ENCODE results near the gene OLFM3. TPM values are rescaled to one million over a fixed set of nuclear protein-coding genes. Genes with fewer than 3 reads are reported as not detected.

The OLFM3 gene
- total RNA-seq, 4 donors from 2014 or later = 1.2 TPM; not detected in 3

DNA sequence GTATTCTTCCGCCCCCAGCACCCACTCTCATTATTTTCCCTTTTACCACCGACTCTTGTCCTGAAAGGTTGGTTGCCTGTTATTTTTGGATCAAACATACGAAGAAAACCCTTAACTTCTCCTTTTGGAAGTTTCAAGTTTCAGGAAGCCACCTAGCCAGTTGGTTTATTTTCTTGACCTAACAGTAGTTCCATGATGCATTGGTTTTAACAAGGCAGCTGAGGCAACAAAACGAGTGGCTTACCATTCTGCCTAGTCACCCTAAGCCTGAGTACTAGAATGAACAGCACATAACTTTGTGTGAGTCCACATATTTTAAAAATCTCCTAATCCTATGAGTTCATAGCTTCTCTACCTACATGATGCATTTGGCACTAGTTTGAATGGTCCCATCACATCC, 28.9 kb downstream of the OLFM3 start:
- TF ChIP-seq CTCF (IDR thresholded peaks at IDR 0.05) = no peak
- TF ChIP-seq POLR2A (IDR thresholded peaks at IDR 0.05) = no peak
- intact Hi-C loops (cut with DNase I; ENCODE audit: low total_unique reads) = no loop called here
- Histone ChIP-seq H3K4me3 (no peak overlapping the region), H3K9me3 (no peaks in the 10 kb centered on the region), H3K27me3 (no peaks in the 10 kb centered on the region), H3K27ac (no peak overlapping the region), H3K36me3 (no peaks in the 10 kb centered on the region), H3K4me1 (no peaks in the 10 kb centered on the region)
- no peak for DNase-seq

GRCh38 chr1:101965341-101965740, 31.4 kb downstream of the OLFM3 start:
- no peaks in the 10 kb centered on the region for H3K9me3 ChIP-seq
- no peaks in the 10 kb centered on the region for H3K27me3 ChIP-seq
- TF ChIP-seq POLR2A (IDR thresholded peaks at IDR 0.05) (no peak), CTCF (IDR thresholded peaks at IDR 0.05) (no peak)
- no peak overlapping the region for H3K27ac ChIP-seq
- H3K36me3 ChIP-seq = no peaks in the 10 kb centered on the region
- no peak overlapping the region for H3K4me3 ChIP-seq
- no peak for DNase-seq
- no peaks in the 10 kb centered on the region for H3K4me1 ChIP-seq
- intact Hi-C loops (cut with DNase I; ENCODE audit: low total_unique reads) = no loop called here

- H3K36me3 ChIP-seq = no peaks in the 10 kb centered on the region
- H3K27ac ChIP-seq = no peak overlapping the region
- no peak for DNase-seq
- H3K4me3 ChIP-seq = no peak overlapping the region
- no peaks in the 10 kb centered on the region for H3K4me1 ChIP-seq
- H3K9me3 ChIP-seq = no peaks in the 10 kb centered on the region
- intact Hi-C loops (cut with DNase I; ENCODE audit: low total_unique reads) = no loop called here
- no peaks in the 10 kb centered on the region for H3K27me3 ChIP-seq
- TF ChIP-seq CTCF (IDR thresholded peaks at IDR 0.05) (no peak), POLR2A (IDR thresholded peaks at IDR 0.05) (no peak)
These were observed 32.0 kb downstream of the OLFM3 start for GRCh38 chr1:101964708-101965107.

- Histone ChIP-seq H3K36me3 (no peaks in the 10 kb centered on the region), H3K4me1 (no peaks in the 10 kb centered on the region), H3K4me3 (no peak overlapping the region), H3K27ac (no peak overlapping the region), H3K27me3 (no peaks in the 10 kb centered on the region), H3K9me3 (no peaks in the 10 kb centered on the region)
- intact Hi-C loops (cut with DNase I; ENCODE audit: low total_unique reads) = no loop called here
- DNase-seq = no peak
- no peak for TF ChIP-seq CTCF (IDR thresholded peaks at IDR 0.05)
- TF ChIP-seq POLR2A (IDR thresholded peaks at IDR 0.05) = no peak
These were observed 36.6 kb downstream of the OLFM3 start for GRCh38 chr1:101960142-101960541.

GRCh38 chr1:101959456-101959855, 37.3 kb downstream of the OLFM3 start:
- Histone ChIP-seq H3K27me3 (no peaks in the 10 kb centered on the region), H3K36me3 (no peaks in the 10 kb centered on the region), H3K4me3 (no peak overlapping the region), H3K27ac (no peak overlapping the region), H3K9me3 (no peaks in the 10 kb centered on the region), H3K4me1 (no peaks in the 10 kb centered on the region)
- intact Hi-C loops (cut with DNase I; ENCODE audit: low total_unique reads) = no loop called here
- DNase-seq = no peak
- TF ChIP-seq POLR2A (IDR thresholded peaks at IDR 0.05) = no peak
- TF ChIP-seq CTCF (IDR thresholded peaks at IDR 0.05) = no peak

All from uterus (tissue), 4 donors.